HG03066 (cell line): ENCODE measurements around the gene TEDC2.
"Not testable (repeated sequence)": the region's sequence is repeated elsewhere in the genome, so short reads cannot be mapped to it uniquely, and the experiment has no call there.

Experiments used
- ATAC-seq: cut with Tn5 transposase; IDR thresholded peaks from one replicate; pipeline ENCODE4 v1.9.1; 2021; ENCODE audit warnings: low read depth; ENCODE audit not compliant: unreplicated experiment

TEDC2 gene

GRCh38 chr16:2437032-2437790 lies 22.7 kb upstream of the TEDC2 start:
- no peak for ATAC-seq

DNA sequence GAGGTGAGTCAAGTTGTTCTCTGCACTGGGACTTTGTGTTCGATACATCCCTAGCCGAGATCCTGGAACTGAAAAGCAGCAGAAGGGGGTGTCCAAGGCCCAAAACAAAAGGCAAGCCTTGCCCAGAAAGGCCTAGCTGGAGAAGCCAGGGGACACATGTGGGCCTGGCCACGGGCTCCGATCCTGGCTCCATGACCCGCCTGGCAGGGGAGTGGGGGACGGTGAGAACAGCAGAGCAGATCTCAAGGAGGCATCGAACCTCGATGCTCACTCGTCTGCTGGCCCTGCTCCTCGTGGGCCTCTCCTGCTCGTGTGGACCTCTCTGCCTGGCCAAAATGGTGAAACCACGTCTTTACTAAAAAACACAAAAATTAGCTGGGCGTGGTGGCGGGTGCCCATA lies 21.8 kb upstream of the TEDC2 start:
- ATAC-seq, result no peak

DNA sequence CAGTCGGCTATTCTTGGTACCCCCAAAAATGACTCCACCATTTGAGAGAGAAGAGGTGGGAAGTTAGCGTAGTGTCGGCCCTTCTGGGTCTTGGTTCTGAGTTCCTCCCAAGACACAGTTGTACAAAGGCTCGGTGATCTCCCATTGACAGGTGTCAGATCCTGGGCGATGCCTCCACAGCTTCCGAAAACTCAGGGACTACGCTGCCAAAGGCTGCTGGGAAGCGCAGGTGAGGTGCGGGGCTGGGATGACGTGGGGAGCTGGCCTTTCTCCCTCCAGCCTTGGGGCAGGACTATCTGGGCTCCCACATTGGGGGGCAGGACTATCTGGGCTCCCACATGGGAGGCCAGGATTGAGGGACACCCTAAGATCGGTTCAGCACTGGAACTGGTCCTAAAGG lies 20.3 kb upstream of the TEDC2 start:
- no peak for ATAC-seq

GRCh38 chr16:2441143-2441804 lies 18.6 kb upstream of the TEDC2 start:
- ATAC-seq, result not testable (repeated sequence)

- ATAC-seq, result no peak
These were observed 16.4 kb upstream of the TEDC2 start for GRCh38 chr16:2443555-2443954.

GRCh38 chr16:2447920-2448583 lies 11.9 kb upstream of the TEDC2 start:
- ATAC-seq, result no peak

GRCh38 chr16:2449118-2449517 lies 10.8 kb upstream of the TEDC2 start:
- ATAC-seq, result no peak

GRCh38 chr16:2450535-2450934 lies 9.4 kb upstream of the TEDC2 start:
- ATAC-seq, result no peak

GRCh38 chr16:2450975-2451381 lies 8.9 kb upstream of the TEDC2 start:
- no peak for ATAC-seq

- ATAC-seq, result no peak
These were observed 8.0 kb upstream of the TEDC2 start for GRCh38 chr16:2451851-2452320.

- no peak for ATAC-seq
These were observed 7.3 kb upstream of the TEDC2 start for GRCh38 chr16:2452650-2453049.

GRCh38 chr16:2455081-2455845 lies 4.6 kb upstream of the TEDC2 start:
- no peak for ATAC-seq

- ATAC-seq, result no peak
These were observed 3.3 kb upstream of the TEDC2 start for GRCh38 chr16:2456551-2457153.

GRCh38 chr16:2457267-2457666 lies 2.6 kb upstream of the TEDC2 start:
- ATAC-seq, result no peak

DNA sequence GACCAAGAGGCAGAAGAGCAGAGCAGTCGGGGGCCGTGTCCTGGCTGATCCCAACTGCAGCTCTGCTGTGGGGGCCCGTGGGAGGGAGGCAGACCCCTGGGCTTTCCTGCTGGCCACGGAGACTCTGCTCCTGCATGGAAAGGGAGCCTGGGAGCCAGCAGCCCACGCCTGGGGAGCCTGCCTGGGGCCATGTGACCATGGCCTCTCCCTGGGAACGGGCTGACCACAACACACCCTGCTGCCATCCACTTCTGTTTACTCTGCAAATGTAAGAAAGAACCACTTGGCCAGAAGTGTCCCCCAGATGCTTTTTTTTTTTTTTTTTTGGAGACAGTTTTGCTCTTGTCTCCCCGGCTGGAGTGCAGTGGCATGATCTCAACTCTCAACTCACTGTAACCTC lies 2.0 kb upstream of the TEDC2 start:
- ATAC-seq, result no peak

GRCh38 chr16:2458887-2459646 lies 842 bp upstream of the TEDC2 start:
- no peak for ATAC-seq

GRCh38 chr16:2460391-2460713 lies 443 bp downstream of the TEDC2 start:
- no peak for ATAC-seq

- no peak for ATAC-seq
These were observed 1.0 kb downstream of the TEDC2 start for GRCh38 chr16:2460916-2461315.

DNA sequence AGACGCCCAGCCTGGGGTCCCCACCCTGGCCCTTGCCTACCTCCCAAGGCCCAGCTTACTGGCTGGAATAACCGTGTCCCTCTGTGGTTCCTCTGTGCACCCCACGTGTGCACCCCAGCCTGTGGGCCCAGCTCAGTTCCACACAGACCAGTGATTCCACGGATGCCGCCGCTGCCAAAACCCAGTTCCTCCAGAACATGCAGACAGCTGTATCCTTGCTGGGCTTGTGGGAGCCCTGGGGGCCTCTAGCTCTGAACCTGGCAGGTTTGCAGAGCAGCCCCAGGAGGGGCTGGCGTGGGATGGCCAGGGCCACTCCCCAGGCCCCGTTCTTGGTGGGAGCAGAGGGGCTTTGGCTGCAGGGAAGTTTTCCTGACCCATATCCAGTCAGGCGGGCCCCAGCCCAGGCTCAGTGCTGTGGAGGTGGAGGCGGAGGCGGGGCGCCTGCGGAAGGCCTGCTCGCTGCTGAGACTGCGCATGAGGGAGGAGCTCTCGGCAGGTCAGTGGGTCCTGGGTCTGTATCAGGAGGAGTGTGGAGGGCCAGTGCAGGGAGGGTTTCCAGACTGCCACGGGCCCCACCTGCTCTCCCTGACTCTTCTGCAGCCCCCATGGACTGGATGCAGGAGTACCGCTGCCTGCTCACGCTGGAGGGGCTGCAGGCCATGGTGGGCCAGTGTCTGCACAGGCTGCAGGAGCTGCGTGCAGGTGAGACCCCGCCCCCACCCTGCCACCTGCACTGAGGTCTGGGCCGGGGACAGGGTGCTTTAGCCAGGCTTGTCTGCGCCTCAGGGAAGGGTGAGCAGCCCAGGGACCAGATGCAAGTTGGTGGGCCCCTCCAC lies 2.3 kb downstream of the TEDC2 start:
- no peak for ATAC-seq
